HCEC 1CT (cell line): ENCODE measurements around the gene UBA7.
"Not testable (repeated sequence)": the region's sequence is repeated elsewhere in the genome, so short reads cannot be mapped to it uniquely, and the experiment has no call there.

Experiments used
- DNase-seq: peaks from one replicate; pipeline ENCODE4 v3.0.0-alpha.2; 2017

Gene UBA7

DNA sequence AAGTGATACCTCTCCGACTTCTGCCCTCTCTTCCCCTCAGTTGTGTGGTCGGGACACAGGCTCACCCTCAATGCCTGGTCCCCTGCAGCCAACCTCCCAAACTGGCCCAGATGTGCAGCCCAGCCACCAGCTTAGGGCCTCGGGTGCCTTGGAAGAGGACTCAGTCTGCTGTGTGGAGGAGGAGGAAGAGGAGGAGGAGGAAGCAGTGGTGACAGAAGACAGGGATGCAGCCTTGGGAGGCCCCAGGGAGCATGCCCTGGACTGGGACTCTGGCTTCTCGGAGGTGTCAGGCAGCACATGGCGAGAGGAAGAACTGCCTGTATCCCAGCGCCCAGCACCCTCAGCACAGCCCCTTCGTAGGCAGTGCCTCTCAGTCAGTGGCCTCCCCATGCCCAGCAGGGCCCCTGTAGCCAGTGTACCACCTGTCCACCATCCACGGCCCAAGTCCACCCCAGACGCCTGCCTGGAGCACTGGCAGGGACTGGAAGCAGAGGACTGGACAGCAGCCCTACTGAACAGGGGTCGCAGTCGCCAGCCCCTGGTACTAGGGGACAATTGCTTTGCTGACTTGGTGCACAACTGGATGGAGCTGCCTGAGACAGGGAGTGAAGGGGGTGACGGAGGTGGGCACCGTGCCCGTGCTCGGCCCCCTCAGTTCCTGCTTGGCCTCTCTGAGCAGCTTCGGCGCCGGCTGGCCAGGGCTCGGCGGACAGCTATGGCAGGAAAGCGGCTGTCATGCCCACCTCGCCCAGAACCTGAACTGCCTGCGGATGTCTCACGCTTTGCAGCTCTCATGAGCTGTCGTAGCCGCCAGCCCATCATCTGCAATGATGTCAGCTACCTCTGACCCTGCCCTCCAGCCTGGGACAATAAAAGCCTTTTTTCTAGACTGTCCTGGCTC is 9.4 kb downstream of the UBA7 start:
- DNase-seq: no peak

GRCh38 chr3:49803465-49804140 is 10.2 kb downstream of the UBA7 start:
- peak; percentile 22 for DNase-seq

DNA sequence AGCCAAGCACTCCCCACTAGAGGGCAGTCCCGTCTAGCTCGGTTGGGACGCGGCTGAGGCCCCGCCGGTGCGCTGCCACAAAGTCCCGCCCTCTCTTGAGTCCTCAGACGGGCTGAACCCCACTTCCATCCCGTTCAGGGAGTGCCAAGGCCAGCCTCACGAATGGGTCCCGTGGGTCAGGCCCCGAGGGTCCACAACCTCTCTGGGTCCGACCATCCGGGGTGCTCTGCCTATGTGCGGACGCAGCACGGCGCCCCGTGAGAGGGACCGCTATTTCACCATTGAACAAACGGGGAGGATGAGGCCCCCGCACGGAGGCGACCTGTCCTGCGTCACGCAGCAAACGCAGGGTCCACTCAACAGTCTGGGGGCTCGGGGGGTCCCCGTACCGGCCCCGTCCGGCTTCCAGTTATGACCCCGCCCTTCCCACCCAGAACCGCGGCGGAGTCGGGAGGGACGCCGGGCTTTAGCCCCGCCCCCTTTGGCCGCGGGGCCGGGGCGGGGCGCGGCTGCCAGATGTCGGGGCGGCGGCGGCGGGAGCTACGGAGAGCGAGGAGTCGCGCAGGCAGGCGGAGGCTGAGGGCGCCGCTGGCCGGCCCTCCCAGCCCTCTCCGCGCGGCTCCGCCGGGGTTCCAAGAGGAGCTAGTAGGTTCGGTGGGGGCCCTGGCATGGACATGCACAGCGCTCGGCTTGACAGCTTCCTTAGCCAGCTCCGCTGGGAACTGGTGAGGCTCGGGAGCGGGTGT is 10.9 kb downstream of the UBA7 start, which contains the start of gene INKA1:
INKA1 (plus strand) TSS at position 543 of the 746 bp plus-strand sequence; CDS start at position 675, 132 bp downstream.
- peak; percentile 82 for DNase-seq

GRCh38 chr3:49801160-49801559 is 12.6 kb downstream of the UBA7 start:
- no peak for DNase-seq

DNA sequence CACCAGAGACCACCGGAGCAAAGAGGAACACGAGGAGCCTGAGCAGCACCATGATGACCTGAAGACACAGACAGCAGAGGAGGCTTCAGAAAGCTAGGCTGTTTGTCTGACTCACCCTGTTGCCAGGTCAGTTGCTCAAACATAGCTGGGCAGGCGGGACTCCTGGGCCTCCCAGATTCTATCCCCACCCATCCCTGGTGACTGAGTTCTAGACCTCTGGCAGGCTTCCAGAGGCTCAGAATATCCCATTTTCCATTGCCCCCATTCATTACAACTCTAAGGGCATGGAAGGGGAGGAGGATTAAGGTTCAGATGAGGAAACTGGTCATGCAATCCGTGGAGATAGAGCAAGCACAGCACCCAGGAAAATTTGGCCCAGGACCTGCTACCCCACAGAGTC is 14.0 kb downstream of the UBA7 start, which contains the start of gene CDHR4:
CDHR4 (minus strand) TSS at position 113 of the 400 bp plus-strand sequence; CDS start at position 52, 61 bp downstream.
- peak; percentile 75 for DNase-seq

- DNase-seq: no peak
Observed at GRCh38 chr3:49799105-49799504, 14.6 kb downstream of the UBA7 start.

DNA sequence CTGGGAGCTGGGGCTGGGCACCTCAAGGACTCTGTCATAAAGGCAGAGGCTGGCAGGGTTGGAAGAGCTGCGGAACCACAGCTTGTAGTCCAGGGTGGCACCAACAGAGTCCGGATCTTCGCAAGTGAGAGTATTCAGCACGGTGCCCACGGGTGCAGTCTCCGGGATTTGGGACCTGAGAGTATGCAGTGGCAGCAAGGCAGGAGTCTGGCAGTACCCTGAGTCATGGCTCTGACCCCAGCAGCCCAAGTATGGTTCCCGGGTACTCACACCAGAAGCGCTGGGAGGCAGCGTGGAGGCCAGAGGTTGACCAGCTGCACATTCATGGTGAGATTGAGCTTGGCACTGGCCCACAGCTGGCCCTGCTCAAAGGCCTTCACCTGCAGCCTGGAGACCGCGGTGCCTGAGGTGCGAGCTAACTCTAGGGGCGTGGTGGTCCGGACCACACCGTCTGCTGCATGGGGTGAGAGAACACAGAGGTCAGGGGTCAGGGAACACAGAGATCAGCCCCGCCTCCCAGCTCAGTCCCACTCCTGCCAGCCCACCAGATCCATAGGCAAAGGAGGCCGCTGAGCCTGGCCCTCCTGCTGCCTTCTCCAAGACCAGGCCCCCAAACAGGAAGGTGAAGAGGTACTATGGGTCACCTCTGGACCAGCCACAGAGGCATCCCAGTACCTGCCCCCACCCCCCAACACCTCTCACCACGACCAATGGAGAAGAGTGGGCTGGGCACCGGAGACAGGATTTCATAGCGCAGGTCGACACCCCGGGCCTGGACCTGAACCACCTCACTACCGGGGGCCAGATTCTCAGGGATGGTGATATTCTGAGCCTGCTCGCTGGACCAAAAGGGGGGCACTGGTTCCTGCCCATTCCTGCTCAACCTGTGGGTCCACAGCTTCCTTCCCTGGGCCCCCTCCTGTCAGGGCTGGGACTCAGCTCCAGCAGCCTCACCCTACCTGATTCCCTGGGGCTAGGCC is 18.5 kb downstream of the UBA7 start:
- DNase-seq: no peak

GRCh38 chr3:49794431-49794830 is 19.3 kb downstream of the UBA7 start:
- no peak for DNase-seq

DNA sequence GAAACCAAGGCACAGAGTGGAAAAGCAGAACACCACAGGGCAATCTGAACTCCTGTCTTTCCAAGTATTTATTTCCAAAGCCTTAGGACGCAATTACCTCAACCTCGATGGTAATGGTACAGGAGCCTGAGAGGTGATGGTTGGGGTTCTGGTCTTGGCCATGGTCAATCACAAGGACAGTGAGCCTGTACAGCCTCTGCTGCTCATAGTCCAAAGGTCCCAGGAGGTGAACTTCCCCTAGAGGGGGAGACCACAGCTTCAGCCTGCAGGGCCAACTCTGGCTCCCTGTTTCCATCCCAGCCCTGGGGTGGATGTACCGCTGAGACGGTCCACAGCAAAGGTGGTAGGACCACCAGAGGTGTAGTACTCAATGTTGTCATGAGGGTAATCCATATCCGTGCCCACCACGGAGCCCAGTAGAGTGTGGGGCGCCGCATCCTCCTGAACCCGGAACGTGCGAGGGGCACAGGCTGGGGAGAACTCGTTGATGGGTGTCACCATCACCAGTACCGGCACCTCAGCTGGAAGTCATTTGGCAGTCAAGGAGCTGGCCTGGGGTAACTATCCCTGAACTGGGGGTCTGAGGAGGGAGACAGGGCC is 20.2 kb downstream of the UBA7 start:
- no peak for DNase-seq

DNA sequence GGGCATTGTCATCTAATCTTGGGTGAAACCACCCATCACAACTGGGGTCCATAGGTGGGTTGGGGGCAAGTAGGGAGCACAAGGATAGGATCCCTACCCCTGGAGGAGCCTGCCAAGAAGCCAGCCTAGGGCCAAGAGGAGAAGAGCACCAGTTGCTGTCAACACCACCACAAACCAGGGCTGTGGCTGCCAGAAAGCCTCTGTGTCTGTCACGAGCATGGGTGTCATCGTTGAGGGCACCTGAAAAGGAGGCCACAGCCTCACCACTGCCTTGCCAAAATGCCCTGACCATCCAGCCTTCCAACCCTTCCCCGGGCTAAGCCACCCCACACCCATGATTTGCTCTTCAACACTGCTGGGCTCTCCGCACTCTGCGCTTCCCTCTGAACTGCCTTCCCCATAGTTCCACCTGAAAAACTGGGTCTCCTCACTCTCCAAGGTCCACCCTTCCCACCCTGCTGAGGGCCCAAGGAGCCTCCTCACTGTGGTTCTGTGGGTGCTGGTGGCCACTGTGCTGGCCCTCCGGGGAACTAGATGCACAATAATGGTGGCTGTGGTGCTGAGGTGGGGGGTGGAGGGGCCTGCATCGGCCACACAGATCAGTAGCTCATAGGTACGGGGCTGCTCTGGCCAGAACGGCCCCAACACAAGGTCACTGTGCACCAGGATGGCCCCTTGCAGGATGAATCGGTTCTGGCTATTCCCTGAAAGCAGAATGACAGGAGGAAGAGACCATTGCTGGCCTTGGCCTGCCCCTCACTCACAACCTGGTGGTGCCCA is 21.2 kb downstream of the UBA7 start:
- DNase-seq: no peak

DNA sequence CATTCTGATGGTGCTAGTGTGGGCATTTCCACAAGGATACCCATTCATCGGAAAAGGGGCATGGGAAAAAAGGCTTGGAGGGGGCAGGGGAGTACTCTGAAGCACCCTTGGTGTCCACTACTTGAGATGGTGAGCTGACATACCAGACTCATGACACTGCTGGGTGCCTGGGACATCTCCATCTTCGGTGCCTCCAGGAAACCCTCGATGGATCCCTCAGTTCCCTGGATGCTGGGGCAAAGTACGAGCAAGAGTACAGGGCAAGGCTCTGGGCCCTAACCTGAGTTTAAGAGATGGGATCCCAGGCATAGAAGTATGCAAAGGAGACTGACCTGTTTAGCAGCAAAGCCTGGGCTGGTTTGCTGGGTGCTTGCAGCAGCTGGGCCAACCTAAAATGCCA is 22.2 kb downstream of the UBA7 start:
- DNase-seq: no peak

DNA sequence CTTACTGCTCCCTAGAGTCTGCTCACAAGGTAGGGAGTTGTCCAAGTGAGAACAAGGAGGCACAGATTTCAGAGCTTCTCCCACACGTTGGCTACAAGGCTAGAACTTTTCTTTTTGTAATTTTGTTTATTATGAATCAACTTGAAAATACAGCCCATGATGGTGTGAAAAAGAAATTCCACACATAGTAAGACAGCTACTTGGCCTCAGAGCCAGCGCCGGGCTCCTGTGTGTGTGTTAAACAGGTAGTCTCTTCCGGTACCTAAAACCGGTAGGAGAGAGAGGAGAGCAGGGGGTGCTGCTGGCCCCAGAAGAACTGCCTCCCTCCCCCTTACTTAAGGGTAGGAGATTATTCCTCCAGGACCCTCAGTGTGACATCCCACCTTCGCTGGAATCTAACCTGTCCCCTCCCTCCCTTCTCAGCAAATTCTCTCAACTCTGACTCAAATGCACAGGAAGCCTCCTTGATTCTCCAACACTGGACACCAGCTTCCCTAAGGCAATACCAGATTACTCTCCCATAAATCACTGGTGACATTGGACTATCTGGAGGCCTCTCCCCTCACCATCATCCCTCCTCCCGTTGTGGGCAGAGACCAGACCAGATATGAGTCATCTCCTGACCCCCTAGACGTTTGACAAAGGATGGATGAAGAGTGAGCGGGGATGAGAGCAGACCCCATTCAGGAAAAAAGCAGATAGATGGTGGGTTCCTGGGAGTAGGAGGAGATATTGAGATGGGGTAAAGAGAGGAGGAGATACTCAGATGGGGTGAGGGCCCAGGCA is 22.9 kb downstream of the UBA7 start:
- no peak for DNase-seq

- no peak for DNase-seq
Observed at GRCh38 chr3:49788056-49788455, 25.7 kb downstream of the UBA7 start.

DNA sequence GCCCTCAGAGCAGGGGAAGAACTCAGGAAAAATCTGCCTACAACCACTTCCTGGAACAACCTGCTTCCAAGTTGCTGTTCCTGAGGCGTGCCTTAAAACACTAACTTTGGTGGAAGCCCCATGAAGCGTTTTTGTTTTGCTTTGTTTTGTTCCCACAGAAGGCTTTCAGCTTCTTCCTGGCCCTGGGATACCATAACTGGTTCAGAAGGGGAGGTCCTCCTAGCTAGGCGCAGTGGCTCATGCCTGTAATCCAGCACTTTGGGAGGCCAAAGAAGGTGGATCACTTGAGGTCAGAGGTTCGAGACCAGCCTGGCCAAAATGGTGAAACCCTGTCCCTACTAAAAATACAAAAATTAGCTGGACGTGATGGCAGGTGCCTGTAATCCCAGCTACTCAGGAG is 26.2 kb downstream of the UBA7 start:
- DNase-seq: no peak

GRCh38 chr3:49787182-49787464 is 26.6 kb downstream of the UBA7 start:
- no peak for DNase-seq

DNA sequence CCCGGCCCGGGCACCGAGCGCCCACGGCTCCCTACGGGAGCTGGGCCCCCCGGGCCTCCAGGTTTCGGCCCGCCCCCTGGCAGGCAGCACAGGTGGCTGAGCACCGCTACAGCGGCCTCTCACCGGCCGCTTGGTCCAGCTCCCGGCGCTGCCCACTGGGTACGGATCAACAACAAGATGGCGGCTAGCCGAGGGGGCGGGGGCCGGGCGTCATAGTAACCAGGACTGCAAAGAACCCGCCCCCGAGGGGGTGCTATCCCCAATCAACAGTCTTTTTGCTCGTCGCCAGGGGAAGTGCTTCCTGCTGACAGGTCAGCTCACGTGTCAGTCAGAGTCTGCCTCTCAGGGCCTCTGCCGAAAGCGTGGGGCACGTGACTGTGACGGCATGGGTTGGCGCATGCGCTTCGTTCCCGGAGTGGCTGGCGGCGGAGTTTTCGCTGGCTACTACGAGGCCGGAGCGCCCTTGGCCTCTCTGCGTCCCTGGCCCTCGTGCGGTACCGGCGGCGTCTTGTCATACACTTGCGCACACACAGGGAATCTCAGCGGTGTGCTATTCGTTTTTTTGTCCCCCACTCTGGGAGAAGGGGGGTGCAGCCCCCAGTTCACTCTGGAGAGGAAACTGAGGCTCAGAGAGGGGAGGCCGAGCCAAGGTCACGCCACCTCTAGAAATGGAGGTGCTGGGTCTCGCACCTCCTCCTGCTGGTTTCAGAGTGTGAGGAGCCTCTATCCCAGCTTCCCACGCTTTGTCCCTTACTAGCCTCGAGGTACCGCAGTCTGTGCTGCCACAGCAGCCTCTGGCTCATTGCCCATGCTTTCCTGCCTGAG is 27.2 kb downstream of the UBA7 start, which contains the start of gene IP6K1:
IP6K1 (minus strand) TSS at position 186 of the 825 bp plus-strand sequence. CDS start 38,502 bp downstream, outside the sequence.
- peak; percentile 100 for DNase-seq

GRCh38 chr3:49785565-49786356 is 28.0 kb downstream of the UBA7 start:
- DNase-seq: peak; percentile 39

- DNase-seq: not testable (repeated sequence)
Observed at GRCh38 chr3:49782277-49782676, 31.5 kb downstream of the UBA7 start.
